AG09309 (cell line): ENCODE measurements around the gene SELENOS.

ENCODE experiments used
- DNase-seq: peaks from one replicate; pipeline ENCODE4 v3.0.0-alpha.2; 2010; ENCODE audit warnings: low read depth
- H3K4me3 ChIP-seq: 2 replicates; pipeline ENCODE4 v1.5.1; 2011; ENCODE audit warnings: mild to moderate bottlenecking, low read depth, low read length, moderate library complexity; ENCODE audit not compliant: control insufficient read depth
- CTCF ChIP-seq: IDR thresholded peaks from 2 replicates; pipeline ENCODE4 v1.5.1; 2011; ENCODE audit warnings: mild to moderate bottlenecking, low read depth, low read length, inconsistent platforms; ENCODE audit not compliant: insufficient read depth, control insufficient read depth; ENCODE audit errors: missing control alignments

SELENOS gene

DNA sequence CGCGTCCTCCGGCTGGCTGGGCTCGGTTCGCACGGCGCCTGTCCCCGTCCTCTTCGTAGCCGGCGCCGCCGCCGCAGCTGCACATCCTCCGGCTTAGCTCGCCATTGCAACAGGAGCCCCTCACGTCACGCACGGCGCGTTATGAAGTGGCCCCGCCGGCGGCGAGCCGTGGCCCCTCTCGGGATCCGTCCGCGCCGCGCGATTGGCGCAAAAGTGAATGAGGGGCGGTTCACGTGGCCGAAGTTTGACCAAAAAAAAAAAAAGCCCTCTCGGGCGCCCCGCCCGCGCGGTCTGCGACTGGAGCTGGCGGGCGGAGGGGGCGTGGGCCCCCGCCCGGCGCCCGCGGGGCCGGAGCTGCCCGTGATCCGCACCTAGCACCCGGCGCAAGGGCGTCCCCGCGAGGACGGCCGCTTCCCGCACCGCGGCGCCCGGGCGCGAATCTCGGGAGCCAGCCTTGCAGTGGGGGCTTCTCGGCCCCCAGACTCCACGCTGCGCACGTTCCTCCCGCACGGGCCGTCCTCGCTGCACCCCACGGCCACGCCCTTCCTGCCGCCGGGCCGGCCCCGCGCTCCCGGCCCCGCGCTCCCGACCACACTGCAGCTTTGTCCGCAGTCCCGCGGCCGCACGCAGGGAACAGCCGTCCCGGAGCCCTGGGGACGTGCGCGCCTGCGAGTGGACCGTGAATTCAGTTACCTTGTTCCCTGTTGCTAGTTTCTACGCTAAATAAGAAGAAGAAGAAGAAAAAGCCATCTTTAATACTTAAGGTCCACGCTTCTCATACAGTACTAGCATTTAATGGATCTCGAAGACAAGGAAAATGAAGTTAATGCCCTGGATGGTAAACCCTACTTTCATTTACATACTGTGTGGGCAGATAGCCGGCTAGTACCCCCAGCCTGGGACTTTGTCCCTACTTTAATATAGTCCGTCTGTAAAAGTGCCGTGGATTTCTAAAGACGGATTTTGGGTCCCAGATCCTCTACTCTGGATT, 25.2 kb downstream of the SELENOS start, which contains the start of gene CHSY1:
Gene CHSY1, minus strand, starts transcription at position 219 of the 991 bp plus-strand sequence. CDS start 592 bp downstream, outside the sequence.
- TF ChIP-seq CTCF = peak; percentile 15
- peak; percentile 75 for DNase-seq
- peak within 1 kb of the TSS; percentile 75 for H3K4me3 ChIP-seq

- TF ChIP-seq CTCF = no peak
- H3K4me3 ChIP-seq = peak overlapping the region; percentile 75
- DNase-seq = no peak
These were observed 26.1 kb downstream of the SELENOS start for GRCh38 chr15:101250873-101251829.

GRCh38 chr15:101250341-101250831, 26.9 kb downstream of the SELENOS start:
- TF ChIP-seq CTCF = no peak
- H3K4me3 ChIP-seq = peak overlapping the region; percentile 75
- no peak for DNase-seq

DNA sequence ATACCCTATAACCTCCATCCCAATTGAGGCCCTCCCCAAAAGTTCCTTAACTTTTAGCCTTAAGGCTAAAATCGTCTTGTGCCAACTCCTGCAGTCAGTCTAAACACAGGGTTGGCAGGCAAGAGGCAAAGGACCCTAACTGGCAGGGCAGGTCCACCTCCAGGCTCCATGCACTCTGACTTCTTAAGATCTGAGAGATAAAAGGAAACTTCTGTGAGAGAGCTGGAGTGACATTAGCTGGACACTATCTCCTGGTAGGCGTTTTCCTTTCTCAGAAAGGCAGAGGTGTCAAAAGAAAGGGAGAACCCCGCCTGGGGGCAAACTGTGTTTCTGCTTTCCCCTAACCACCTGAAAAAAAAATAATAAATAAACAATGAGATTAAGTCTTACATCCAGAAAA, 29.0 kb downstream of the SELENOS start:
- no peak for TF ChIP-seq CTCF
- no peak overlapping the region for H3K4me3 ChIP-seq
- no peak for DNase-seq

GRCh38 chr15:101246824-101247745, 30.2 kb downstream of the SELENOS start:
- no peak overlapping the region for H3K4me3 ChIP-seq
- no peak for DNase-seq
- no peak for TF ChIP-seq CTCF

DNA sequence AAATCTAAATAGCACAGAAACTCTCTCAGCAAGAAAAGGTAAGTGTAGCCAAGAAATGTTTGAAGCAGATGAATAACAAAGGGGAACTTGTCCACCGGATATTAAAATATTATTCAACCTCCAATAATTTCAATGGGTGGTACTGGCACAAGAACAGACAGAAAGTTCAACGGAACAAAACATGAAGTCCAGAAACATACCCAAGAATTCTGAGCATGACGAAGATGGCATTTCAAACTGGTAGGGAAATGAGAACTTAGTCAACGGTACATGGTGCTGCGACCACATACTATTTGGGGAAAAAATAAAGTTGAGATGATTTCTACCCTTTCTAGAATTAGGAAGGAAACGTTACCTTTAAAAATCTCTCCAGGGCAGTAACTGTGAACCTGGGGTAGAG, 30.9 kb downstream of the SELENOS start:
- no peak overlapping the region for H3K4me3 ChIP-seq
- no peak for TF ChIP-seq CTCF
- no peak for DNase-seq
